GM21619 (cell line): Measurements from ENCODE around the gene CBX5.
A peak's percentile ranks its signal among the peaks of the same experiment; 100 is the strongest.
"Not testable (repeated sequence)": the region's sequence is repeated elsewhere in the genome, so short reads cannot be mapped to it uniquely, and the experiment has no call there.

ENCODE experiments used
- ATAC-seq: cut with Tn5 transposase; IDR thresholded peaks from one replicate; pipeline ENCODE4 v1.9.1; 2021; ENCODE audit not compliant: unreplicated experiment

Gene CBX5

DNA sequence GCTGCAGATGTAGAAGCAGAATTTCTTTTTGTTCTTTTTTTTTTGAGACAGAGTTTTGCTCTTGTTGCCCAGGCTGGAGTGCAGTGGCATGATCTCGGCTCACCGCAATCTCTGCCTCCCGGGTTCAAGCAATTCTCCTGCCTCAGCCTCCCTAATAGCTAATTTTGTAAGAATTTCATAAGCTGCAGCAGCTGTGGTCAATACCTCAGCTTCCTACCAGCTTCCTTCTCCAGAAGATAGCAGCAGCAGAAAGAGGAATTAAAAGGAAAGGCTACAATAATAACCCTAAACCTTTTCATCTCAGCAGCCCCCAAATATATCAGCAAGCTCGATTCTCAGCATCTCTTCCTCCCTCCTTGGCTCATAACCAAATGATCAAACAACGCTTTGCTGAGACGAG is 52.0 kb downstream of the CBX5 start:
- not testable (repeated sequence) for ATAC-seq

DNA sequence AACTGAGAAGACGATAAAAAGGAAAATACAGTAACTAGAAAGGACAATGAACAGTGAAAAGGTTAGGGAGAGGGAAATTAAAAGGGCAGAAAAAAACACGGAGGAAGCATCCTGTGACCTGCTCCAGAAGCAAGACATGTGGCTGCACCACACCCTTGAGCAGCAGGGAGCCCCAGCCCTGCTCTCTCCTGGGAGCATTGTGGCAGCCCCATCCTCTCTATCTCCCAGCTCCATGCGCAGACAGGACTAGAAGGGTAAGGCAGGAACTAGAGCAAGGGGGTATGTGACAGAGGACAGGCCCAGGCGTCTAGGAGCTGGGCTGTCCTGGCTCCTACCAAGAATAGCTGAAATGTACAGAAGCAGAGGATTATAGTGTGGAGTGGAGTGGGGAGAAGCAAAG is 52.5 kb downstream of the CBX5 start:
- ATAC-seq, result no peak

- no peak for ATAC-seq
Observed at GRCh38 chr12:54225666-54226065, 54.3 kb downstream of the CBX5 start.

DNA sequence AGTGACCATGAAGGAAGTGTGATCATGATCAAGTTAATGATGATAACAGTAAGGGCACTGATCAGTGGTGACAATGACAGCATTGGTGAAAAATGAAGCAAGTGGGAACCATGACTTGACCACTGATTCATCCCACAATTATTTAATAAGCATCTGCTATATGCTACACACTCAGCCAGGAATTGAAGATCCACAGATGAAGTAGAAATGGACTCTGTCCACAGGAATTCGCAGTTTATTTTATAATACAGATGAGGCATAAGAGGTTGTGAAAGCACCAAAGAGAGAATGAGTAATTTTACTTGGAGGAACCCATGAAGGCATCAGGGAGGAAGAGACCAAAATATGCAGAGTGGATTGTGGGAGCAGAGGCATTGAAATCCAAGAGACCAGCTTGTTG is 57.3 kb downstream of the CBX5 start:
- no peak for ATAC-seq

DNA sequence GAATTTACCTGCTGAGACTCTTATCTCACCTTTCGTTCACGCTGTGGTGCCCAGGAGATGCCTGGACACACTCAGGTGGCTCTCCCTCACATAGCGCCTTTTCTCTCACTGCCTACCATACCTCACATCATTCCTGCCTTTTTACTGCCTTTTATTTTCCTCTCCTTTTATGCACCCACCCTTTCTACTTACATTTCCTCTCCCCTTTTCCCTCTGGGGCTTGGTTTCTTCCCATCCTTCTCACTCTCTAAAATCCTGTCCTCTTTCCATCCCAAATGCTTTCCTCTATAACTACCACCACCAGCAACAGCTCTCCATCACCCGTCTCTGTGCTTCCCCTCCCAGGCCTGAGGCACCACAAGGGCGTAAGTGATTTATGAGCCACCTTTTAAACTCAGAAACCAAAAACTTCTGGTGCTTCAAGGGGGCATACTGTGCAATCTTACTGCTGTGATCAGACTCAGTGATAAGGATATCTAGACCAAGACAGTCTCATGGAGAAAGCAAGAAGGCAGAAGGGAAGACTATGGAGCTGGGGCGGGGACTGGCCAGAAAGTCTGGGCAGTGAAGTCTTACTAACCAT is 58.4 kb downstream of the CBX5 start:
- no peak for ATAC-seq

DNA sequence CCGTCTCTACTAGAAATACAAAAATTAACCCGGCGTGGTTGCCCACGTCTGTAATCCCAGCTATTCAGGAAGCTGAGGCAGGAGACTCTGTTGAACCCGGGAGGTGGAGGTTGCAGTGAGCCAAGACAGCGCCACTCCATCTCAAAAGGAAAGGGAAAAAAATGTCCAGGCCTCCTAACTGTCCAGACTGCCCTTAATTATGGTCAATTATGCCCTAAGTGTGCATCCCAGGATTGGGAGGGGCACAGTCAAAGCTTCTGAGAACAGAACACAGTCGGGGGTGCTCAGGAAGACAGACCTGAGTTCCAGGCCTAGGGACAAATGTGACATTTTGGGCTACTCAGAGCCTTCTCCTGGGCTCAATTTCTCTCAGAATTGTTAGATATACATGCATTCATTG is 59.4 kb downstream of the CBX5 start:
- no peak for ATAC-seq

DNA sequence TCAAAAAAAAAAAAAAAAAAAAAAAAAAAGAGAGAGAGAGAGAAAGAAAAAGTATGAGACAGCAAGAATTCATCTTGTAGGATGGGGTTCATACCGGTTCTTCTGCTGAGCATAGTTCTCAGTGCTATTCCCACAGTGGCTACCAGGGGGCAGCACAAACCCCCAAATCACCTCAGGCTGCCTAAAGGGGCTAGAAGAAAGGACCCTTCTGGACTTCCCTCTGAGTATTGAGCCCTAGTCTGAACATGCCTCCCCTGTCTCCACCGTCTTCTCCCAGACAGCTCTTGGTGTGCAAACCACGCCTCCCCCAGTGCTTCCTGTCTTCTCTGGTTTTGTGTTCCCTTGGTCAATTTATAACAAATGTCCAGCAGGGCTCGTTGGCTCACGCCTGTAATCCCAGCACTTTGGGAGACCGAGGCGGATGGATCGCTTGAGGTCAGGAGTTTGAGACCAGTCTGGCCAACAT is 59.8 kb downstream of the CBX5 start:
- ATAC-seq, result no peak

- no peak for ATAC-seq
Observed at GRCh38 chr12:54217774-54218241, 62.1 kb downstream of the CBX5 start.

DNA sequence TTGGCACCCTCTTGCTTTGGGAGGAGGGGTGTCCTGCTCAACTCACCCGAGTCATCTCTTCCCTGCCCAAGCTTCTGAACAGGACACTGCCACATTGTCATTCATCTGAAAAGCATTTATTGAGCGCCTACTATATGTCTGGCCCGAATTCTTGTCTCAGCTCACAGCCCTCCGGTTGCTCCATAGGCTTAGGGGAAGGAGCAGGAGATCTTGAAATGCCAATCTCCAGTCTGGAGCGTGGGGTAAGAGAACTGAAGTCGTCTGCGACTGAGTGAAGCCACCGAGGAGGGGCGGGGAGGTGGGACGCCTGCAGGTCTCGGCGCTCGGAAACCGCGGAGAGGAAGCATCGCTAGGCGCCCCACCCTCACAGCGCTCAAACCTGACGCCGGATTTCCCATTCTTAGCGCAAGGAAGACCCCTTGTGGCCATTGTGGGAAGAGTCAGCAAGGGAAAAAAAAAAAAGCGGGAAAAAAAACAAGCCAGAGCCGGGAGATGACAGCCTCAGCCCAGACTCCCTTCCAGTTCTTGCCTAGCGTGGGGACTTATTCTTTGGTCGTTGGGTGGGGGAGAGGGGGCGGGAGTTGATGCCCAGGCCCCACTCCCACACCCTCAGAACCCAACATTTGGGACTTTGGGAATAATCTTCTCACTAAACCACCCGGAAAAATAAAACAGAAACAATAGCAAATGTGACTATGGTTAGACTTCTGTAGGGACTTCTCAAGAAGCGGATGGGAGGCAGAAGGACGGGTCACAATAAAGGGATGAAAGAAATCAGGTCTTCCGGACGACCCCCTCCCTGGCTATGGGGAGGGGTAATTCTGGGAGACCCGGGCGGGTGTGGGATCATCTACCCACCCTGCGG is 62.9 kb downstream of the CBX5 start:
- no peak for ATAC-seq

- no peak for ATAC-seq
Observed at GRCh38 chr12:54215989-54216796, 63.7 kb downstream of the CBX5 start.

DNA sequence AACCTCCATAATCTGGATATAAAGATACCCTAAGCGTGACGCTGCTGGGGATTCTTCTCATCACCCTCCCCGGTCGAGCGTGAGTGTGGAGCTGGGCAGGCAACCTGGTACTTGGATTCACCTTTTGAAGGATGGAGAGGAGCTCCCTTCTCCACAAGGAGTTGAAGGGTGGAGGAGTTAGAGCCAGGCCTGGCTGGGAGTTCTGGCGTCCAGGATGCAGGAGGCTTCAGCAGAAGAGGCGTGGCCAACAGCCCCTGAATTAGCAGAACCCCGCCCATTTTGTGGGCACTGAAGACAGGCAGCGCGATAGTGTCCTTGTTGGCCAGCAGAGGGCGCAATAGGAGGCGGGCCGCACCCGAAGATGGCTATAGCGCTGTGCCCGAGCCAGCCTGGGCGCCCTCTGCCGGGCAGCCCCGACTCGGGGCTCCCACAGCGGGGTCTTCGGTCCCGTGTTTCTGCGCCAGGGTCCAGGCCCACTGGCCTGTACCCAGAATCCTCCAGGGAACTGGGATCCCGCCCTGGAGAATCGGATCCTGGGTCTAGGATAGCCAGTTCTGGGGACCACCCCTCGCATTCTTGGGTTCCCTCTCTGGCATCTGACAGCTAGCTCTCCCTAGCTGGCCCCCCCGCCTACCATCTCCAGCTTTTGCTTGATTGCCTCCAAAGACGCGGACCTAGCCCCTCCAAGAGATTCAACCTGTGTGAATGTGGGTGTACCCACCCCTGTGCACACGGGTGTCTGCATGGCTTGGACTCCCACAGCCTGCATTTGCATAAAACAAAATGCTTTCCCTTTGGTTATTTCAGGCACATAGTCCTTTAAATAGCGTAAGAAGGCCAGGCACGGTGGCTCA is 65.1 kb downstream of the CBX5 start:
- ATAC-seq, result peak; percentile 78

DNA sequence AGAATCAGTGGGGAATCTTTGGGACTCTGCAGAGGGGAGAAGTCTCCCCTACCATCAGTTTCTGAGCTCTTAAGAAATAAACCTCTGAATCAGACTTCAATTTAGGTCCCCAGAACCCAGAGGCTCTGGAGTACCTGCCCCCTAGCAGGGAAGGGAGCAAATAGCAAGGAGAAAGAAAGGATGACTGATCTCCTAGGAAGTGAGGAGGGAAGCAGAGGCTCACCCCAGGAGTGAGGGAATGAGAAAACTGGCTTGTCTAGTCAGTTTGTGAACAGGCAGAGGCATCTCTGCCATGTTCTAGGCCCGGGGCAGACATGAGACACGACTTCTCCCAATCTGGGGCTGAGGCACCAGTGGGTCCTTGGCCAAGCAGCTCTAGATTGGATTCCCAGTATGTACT is 66.8 kb downstream of the CBX5 start:
- ATAC-seq, result no peak

DNA sequence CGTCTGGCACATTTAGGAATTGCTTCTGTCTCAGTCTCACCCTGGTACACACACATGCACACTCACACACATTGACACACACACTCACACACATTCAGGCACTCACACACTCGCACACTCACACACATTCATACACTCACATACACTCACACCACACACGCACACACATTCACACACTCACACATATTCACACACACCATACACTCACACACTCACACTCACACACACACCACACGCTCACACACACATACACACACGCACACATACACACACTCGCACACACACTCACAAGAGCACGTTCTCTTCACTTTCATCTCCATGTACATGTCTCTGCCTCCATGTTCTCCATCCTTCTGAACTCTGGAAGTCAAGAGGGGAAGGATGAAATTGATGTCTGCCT is 68.0 kb downstream of the CBX5 start:
- no peak for ATAC-seq

DNA sequence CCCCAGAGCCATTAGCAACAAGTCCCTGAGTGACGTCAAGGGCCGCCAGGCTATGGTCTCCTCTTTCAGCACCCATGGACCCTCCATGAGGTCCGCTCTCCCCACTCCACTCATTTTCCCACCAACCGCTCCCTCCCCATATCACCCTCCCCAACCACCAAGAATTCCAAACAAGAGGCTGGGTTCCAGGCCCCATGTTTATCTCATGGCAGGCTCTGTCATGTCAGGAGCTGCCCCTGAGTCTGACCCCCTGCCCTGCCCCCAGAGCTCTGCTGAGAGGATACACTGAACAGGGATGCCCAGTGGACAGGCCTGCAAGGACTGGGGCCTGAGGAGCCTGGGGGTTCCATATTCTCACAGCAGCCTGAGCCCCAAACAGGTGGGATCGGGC is 69.5 kb downstream of the CBX5 start:
- ATAC-seq, result no peak

DNA sequence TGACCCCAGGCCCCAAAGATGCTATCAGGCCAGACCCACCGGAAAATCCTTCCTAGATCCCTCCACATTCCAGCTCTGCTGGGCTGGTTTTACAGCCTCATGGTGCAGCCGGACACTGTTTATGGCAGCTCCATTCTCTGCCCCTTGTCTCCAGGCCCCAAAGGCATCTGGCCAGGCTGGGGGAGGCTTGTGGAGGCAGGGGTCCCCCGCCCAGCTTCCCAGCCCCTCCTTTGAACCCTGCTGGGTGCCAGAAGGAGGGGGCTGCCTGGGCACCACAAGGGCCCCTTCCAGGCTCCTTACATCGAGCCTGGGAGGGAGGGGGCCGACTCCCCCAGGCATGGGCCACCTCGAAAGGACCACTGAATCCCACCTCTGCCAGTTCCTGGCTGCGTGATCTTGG is 71.3 kb downstream of the CBX5 start:
- ATAC-seq, result no peak

DNA sequence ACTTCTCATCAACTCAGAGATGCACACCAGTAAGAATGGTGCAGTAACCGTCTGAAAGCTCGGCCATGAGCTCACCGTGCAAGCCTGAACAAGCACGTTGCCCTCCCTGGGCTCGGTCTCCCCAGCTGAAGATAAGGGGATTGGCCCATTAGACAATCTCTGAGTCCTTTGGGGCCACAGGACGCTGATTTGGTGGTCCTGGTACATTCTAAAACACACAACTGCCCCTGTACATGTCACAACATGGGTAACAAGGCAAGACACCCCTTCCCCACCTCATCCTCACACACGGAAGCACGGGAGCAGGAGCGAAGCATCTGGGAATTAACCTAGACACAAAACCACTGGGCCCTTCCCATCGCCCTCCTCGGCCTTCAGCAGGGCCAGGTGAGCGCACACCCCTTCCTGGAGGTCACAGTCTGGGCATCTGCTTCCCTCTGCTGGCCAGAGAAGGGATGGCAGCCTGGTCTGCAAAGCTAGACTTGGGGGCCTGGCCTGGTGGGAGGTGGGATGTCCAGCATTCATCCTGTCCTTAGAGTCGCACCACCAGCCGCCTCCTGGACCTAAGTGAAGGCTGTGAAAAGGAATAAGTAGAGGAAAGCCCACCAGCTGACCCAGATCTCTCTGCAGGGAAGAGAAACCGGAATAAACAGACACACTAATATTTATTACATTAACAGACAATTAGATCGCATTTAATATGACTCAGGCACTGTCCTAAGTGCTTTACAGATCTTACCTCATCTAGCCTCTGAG is 72.2 kb downstream of the CBX5 start:
- ATAC-seq, result peak; percentile 64

DNA sequence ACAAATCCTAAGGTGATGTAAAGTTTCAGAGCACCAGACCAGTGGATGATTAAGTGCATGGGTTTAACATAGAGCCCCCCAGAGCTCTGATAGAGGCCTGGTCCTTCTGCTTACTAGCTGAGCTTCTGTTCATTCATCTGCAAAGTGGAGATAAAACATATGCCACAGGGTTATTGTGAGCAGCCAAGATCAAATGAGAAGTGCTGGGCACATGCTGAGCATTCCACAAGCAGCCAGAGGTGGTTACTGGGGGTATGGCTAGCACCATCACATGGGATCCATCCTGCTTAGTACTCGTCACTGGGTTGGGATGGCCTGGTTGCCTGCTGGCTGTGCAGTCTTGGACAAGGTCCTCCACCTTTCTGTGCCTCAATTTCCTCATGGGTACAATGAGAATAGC is 73.1 kb downstream of the CBX5 start:
- ATAC-seq, result no peak

- no peak for ATAC-seq
Observed at GRCh38 chr12:54204316-54204715, 75.6 kb downstream of the CBX5 start.

DNA sequence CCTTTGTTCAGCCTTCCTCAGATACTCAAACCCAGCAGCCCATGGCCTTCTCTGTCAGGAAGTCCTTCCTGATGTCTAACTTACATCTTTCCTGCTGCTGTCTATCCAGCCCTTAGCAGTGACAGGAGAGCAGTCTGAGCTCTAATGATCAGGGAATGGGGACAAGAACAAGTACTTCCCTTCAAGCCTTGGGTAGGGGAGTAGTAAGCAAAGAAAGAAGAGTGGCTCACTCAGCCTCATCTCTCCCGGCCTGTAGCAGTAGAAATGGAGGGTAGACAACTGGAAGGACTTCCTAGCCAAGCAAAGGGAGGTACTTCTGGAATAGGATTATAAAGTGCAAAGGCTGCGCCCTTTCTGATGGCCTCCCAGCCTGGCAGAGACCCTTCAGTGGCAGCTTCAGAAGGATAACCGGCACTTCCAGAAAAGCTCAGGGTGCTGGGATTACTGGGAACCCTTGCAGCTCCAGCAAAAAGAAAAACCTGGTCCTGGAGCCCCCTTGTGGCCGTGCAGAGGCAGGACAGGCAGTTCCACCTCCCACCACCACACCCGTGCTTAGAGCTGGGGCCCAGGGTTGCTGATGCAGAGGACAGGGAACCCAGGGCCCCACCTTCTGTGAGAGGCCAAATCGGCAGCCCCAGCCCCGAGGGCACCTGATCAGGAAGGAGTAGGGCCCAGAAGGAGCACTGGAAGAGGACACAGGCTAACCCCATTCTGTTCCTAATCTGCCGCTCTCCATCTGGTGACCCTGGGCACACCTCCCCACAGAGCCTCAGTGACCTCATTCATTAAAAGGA is 78.7 kb downstream of the CBX5 start:
- ATAC-seq, result no peak
